A172 (cell line): ENCODE measurements around the gene PLEKHG4B. TPM values are rescaled to one million over a fixed set of nuclear protein-coding genes. Genes with fewer than 3 reads are reported as not detected.
"Not testable (repeated sequence)": the region's sequence is repeated elsewhere in the genome, so short reads cannot be mapped to it uniquely, and the experiment has no call there.

ENCODE experiments used
- DNase-seq: peaks from one replicate; pipeline ENCODE4 v3.0.0-alpha.2; 2015; ENCODE audit warnings: low spot score
- total RNA-seq: library from RNA; depleted of rRNA; stranded (reverse); fragments of >200 nt; shearing (Covaris generic); gene quantifications from 2 replicates; pipeline ENCODE4 v1.2.3, GENCODE V29; 2014; rRNA removed

The PLEKHG4B gene
- total RNA-seq = 0.29 and 0.74 TPM in 2 replicates

- DNase-seq = no peak
Measured at GRCh38 chr5:91556-92263, at the start of gene PLEKHG4B. PLEKHG4B (plus strand) TSS chr5:92168; CDS start chr5:92232, 64 bp downstream.

GRCh38 chr5:42250-42649 is 49.7 kb upstream of the PLEKHG4B start:
- DNase-seq = peak; percentile 23

- DNase-seq = no peak
Measured at GRCh38 chr5:48192-48591, 43.8 kb upstream of the PLEKHG4B start.

GRCh38 chr5:49530-49929 is 42.4 kb upstream of the PLEKHG4B start:
- DNase-seq = not testable (repeated sequence)

GRCh38 chr5:49953-50544 is 41.9 kb upstream of the PLEKHG4B start:
- DNase-seq = no peak

GRCh38 chr5:50724-51499 is 41.1 kb upstream of the PLEKHG4B start:
- DNase-seq = no peak

GRCh38 chr5:51500-51823 is 40.5 kb upstream of the PLEKHG4B start:
- DNase-seq = no peak

GRCh38 chr5:53381-54174 is 38.4 kb upstream of the PLEKHG4B start:
- peak; percentile 59 for DNase-seq

GRCh38 chr5:54175-54730 is 37.7 kb upstream of the PLEKHG4B start:
- no peak for DNase-seq

- no peak for DNase-seq
Measured at GRCh38 chr5:54876-55569, 36.9 kb upstream of the PLEKHG4B start.

GRCh38 chr5:56561-57290 is 35.2 kb upstream of the PLEKHG4B start:
- peak; percentile 50 for DNase-seq

GRCh38 chr5:60250-60649 is 31.7 kb upstream of the PLEKHG4B start:
- not testable (repeated sequence) for DNase-seq

- DNase-seq = no peak
Measured at GRCh38 chr5:70440-70839, 21.5 kb upstream of the PLEKHG4B start.

GRCh38 chr5:72316-73180 is 19.4 kb upstream of the PLEKHG4B start:
- DNase-seq = not testable (repeated sequence)

GRCh38 chr5:73181-73447 is 18.9 kb upstream of the PLEKHG4B start:
- not testable (repeated sequence) for DNase-seq

- no peak for DNase-seq
Measured at GRCh38 chr5:73768-74502, 18.0 kb upstream of the PLEKHG4B start.

- no peak for DNase-seq
Measured at GRCh38 chr5:74503-75109, 17.4 kb upstream of the PLEKHG4B start.
